HG03442 (cell line): ENCODE measurements around the gene ST3GAL5.

ENCODE experiments used
- ATAC-seq: cut with Tn5 transposase; IDR thresholded peaks from one replicate; pipeline ENCODE4 v1.9.1; 2021; ENCODE audit warnings: mild to moderate bottlenecking, moderate library complexity; ENCODE audit not compliant: unreplicated experiment

The ST3GAL5 gene

GRCh38 chr2:85867556-85868292 lies 21.1 kb downstream of the ST3GAL5 start:
- ATAC-seq, result no peak

GRCh38 chr2:85867121-85867520 lies 21.7 kb downstream of the ST3GAL5 start:
- ATAC-seq, result no peak

- no peak for ATAC-seq
Observed at GRCh38 chr2:85866165-85866659, 22.6 kb downstream of the ST3GAL5 start.

GRCh38 chr2:85865539-85866164 lies 23.1 kb downstream of the ST3GAL5 start:
- peak; percentile 89 for ATAC-seq

- ATAC-seq, result no peak
Observed at GRCh38 chr2:85864654-85865053, 24.1 kb downstream of the ST3GAL5 start.

GRCh38 chr2:85862426-85862825 lies 26.4 kb downstream of the ST3GAL5 start:
- no peak for ATAC-seq

GRCh38 chr2:85861650-85862049 lies 27.1 kb downstream of the ST3GAL5 start:
- ATAC-seq, result no peak

- ATAC-seq, result peak; percentile 47
Observed at GRCh38 chr2:85861180-85861579, 27.6 kb downstream of the ST3GAL5 start.

GRCh38 chr2:85858841-85859240 lies 29.9 kb downstream of the ST3GAL5 start:
- ATAC-seq, result no peak

GRCh38 chr2:85854897-85855296 lies 33.9 kb downstream of the ST3GAL5 start:
- no peak for ATAC-seq

GRCh38 chr2:85854166-85854509 lies 34.7 kb downstream of the ST3GAL5 start:
- ATAC-seq, result peak; percentile 24

- peak; percentile 36 for ATAC-seq
Observed at GRCh38 chr2:85853499-85854165, 35.2 kb downstream of the ST3GAL5 start.

GRCh38 chr2:85852937-85853498 lies 35.8 kb downstream of the ST3GAL5 start:
- peak; percentile 63 for ATAC-seq

- no peak for ATAC-seq
Observed at GRCh38 chr2:85852152-85852840, 36.5 kb downstream of the ST3GAL5 start.

- ATAC-seq, result no peak
Observed at GRCh38 chr2:85851253-85852151, 37.3 kb downstream of the ST3GAL5 start.

- no peak for ATAC-seq
Observed at GRCh38 chr2:85850451-85850850, 38.3 kb downstream of the ST3GAL5 start.

- no peak for ATAC-seq
Observed at GRCh38 chr2:85847051-85847588, 41.7 kb downstream of the ST3GAL5 start.

GRCh38 chr2:85846411-85846810 lies 42.4 kb downstream of the ST3GAL5 start:
- no peak for ATAC-seq

GRCh38 chr2:85844486-85844885 lies 44.3 kb downstream of the ST3GAL5 start:
- no peak for ATAC-seq

GRCh38 chr2:85843543-85843942 lies 45.2 kb downstream of the ST3GAL5 start:
- no peak for ATAC-seq
